ENCODE measurements around the gene TCF7.
"Not testable (repeated sequence)": the region's sequence is repeated elsewhere in the genome, so short reads cannot be mapped to it uniquely, and the experiment has no call there.

Gene TCF7

DNA sequence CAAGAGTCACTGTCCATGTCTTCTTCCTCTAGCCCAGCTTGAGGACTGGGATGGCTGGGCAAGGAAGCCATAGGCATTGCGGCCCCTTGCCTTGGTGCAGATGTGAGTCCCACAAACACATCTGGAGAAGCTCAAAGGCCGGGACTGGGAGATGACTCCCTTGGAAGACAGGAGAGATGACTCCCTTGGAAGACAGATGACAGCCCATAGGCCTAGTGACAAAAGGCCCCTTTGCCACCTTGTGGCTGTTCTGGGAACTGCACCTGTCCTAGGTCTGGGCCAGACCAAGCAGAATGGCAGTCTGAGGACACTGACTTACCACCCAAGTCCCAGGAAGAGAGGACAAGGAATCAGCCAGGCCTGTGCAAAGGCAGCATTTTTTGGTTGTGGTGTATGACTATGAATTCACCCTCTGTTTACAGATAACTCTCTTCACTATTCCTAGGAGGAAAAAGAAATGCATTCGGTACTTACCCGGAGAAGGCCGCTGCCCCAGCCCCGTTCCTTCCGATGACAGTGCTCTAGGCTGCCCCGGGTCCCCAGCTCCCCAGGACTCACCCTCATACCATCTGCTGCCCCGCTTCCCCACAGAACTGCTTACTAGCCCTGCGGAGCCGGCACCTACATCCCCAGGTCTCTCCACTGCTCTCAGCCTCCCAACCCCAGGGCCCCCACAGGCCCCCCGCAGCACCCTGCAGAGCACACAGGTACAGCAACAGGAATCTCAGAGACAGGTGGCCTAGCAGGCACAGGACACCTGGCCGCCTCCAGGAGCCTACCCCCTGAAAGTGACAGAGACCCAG, 31.5 kb downstream of the TCF7 start:
- DNase-seq, result peak; percentile 69 to 73

DNA sequence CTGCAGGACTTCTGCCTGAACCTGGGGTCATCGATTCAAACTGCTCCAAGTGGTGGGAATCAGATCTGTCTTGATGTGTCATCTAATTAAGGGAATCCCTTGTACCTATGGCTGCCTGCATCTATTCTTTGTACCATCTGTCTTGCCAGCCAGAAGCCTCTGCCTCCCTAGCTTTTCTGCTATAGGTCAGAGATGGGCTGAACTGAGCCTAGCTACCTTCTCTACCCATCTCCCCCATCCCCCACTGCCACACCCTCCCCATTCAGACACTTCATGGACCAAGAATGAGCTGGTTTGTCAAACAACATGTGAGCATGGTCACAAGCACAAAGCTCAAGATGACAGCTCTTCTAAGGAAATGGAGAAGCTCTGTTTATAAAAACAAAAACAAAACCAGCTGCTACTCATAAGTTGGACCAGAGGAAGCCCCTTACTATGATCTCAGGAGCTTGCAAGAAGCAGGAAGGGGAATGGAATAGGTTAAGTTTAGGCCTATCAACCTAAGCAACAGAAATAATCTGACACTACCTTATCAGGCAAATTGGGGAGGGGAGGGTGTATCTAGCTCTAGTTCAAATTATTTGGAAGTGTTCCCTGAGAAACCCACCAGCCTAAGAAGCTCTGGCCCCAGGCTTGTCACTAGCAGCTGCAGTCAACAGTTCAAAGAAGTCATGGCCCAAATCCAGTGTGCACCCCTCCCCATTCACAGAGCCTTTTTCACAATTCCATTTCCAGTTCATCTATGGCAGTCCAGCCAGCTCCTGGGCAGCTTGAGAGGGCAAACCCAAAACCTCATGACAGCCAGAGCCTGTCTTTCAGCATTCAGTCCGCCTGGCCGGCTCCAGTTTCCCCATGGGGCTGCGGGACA, 32.4 kb downstream of the TCF7 start:
- no peak for DNase-seq

DNA sequence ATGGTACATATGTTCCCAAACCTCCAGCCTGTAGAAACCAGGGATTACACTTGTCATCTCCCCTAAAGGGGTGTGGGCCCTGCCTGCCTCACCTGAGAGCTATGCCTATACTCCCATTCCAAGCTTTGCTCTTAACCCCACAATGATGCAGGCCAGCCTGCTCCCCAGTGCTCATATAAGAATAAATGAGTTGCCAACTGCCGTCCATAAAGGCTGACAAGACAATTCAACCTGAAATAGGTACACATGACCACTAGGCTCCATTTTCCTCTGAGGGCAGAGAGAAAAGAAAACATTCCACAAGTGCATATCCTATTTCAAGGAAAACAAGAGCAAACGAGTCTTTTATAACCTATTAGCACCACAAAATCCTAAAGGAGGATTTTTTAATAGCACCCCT, 33.8 kb downstream of the TCF7 start:
- no peak for DNase-seq

DNA sequence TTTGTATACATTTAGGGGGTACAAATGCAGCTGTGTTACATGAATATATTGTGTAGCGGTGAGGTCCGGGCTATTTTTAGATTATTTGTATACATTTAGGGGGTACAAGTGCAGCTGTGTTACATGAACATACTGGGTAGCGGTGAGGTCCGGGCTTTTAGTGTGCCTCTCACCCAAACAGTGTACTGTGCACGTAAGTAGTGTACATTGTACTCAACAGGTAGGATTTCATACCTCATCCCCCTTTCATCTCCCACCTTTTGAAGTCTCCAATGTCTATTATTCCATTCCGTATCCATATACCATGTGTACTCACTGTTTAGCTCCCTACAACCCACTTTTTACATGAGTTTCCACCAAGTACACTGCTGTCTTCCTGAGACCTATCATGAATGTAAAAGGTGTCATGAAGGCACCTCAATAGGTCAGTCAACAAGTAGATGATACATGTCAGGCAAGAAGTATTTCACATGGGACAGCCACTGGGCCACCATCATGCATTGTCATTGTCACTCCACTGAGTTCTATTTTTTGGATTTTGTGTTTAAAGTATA, 34.6 kb downstream of the TCF7 start:
- no peak for DNase-seq

DNA sequence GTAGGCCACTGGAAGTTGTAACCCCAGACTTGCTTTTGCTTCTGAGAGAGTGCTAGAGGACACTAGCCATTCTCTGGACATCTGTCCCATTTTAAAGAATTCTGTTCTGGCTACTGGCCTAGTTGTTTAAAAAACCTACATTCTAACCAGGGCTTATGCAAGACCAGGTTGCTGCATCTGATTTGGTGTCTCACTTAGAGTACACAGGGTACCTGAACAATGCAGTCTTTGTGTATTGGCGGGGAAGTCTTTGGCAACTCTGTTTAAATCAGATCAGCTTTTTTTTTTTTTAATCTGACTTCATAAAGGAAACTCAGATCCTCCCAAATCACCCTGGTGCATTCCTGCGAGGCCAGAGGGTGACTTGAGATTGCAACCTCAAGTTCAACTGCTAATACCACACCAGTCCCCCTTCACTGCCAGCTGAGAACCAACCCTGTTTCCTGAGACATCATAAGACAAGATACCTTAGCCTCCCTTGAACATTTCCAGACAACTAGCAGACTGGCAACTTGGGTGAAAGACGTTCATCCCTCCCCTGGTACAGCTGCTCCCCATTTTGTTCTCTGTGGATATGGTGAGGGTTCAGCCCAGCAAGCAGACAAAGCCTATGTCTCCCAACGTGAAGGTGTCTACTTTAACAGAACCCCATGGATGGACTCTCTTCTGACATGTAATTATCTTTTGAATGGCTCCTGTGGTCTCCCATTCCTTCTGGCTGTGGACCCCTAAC, 35.3 kb downstream of the TCF7 start:
- peak in 1 of 2 donors; percentile 10 for DNase-seq

- no peak for DNase-seq
Measured at GRCh38 chr5:134151723-134152122, 37.2 kb downstream of the TCF7 start.

DNA sequence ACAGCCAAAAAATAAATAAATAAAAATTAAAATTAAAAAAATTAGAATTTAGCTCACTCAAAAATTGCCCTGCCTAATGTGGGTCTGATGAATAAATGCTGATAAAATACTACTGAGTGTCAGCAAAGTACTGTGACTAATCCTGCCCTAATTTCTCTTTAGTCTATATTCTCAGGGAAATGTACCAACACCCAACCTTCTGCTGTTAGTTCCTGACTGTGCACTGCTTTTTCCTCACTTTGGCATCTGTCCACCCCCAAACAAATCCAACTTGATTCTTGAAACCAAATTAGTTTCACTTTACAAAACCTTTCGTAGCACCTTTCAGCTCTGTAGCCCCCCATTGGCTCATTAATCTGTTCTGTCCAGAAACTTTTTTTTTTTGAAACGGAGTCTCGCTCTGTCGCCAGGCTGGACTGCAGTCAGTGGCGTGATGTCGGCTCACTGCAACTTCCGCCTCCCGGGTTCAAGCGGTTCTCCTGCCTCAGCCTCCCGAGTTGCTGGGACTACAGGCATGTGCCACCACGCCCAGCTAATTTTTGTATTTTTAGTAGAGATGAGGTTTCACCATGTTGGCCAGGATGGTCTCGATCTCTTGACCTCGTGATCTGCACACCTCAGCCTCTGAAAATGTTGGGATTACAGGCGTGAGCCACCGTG, 37.8 kb downstream of the TCF7 start:
- DNase-seq, result not testable (repeated sequence)

- no peak for DNase-seq
Measured at GRCh38 chr5:134153241-134153640, 38.8 kb downstream of the TCF7 start.

- DNase-seq, result no peak
Measured at GRCh38 chr5:134153657-134154056, 39.2 kb downstream of the TCF7 start.

DNA sequence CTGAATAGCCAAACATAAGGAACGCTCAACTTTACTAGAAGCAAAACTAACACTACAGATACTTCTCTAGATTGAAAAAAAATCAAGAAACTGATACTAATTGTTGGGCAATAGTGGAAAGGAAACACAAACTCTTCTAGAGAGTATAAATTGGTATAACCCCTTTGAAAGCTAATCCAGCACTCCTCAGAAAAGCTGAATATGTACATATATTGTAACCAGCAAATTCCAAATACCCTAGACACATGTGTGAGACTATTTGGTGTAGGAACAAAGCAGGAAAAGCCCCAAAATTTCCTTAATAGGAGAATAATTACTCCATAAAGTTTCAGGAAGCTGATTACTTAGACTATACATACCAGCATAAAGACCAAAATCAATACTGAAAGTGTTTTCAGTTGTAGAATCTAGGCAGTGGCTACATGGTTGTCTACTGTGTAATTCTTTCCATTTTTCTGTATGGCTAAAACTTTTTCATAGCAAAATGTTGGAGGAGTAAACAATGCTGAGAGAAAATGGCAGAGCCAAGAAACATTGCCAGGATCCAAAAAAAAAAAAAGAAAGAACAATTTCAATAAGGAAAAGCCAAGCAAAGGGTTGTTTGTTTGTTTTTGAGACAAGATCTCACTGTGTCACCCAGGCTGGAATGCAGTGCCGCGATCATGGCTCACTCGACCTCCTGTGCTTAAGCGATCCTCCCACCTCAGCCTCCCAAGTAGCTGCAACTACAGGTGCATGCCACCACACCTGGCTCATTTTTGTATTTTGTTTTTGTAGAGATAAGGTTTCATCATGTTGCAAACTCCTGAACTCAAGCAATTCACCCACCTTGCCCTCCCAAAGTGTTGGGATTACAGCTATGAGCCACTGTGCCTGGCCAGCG, 47.3 kb downstream of the TCF7 start:
- DNase-seq, result no peak

GRCh38 chr5:134162592-134162991, 48.1 kb downstream of the TCF7 start:
- DNase-seq, result no peak

- no peak for DNase-seq
Measured at GRCh38 chr5:134171972-134172371, 57.5 kb downstream of the TCF7 start.

DNA sequence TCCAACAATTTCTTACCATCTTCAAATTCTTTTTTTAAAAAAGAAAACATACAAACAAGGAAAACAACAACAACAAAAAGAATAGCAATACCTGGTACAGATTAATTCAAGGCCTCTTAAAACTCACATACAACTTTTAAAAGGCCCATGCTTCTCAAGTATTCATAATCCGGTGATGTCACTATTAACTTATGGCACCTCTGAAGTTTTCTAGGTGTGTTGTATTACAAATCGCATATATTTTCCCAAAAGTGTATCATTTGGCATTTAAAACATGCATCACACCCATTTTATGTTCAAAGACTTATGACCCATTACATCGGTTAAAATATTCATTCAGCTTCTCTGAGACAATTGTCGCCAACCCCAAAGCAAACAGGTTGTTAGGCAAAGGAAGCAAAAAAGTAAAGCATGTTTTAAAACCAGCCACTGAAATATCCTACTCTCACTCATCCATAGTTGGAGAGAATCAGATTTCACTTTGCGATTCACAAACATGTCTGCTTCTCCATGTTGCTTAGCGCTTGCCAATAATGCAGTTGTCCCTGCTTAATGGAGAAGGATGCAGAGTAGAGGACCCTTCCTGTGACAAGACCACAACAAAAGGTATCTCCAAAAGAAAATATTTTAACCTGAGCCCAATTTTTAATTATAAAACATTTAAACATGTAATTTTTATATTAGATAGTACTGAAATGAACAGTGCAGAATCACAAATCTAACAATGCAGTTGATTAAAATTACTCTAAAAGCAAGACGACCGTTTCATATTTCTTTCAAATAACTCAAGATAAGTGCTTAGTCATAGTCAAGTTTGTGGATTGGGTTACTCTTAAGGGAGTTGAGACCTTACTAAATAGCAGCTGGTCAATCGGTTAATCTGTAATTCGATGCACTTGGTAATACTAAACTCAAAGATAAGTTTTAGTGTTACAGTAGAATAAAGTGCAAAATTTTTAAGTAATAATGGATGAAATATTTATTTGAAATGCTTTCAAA, 60.7 kb downstream of the TCF7 start:
- no peak for DNase-seq

GRCh38 chr5:134175921-134176510, 61.5 kb downstream of the TCF7 start:
- DNase-seq, result no peak

- peak; percentile 69 to 74 for DNase-seq
Measured at GRCh38 chr5:134176511-134177368, 62.3 kb downstream of the TCF7 start, which contains the start of gene SKP1. TSS of gene SKP1 (minus strand) at chr5:134176950. CDS start at chr5:134174022, 2,928 bp downstream.

GRCh38 chr5:134177369-134178095, 63.1 kb downstream of the TCF7 start:
- no peak for DNase-seq

- DNase-seq, result no peak
Measured at GRCh38 chr5:134178096-134178419, 63.6 kb downstream of the TCF7 start.

DNA sequence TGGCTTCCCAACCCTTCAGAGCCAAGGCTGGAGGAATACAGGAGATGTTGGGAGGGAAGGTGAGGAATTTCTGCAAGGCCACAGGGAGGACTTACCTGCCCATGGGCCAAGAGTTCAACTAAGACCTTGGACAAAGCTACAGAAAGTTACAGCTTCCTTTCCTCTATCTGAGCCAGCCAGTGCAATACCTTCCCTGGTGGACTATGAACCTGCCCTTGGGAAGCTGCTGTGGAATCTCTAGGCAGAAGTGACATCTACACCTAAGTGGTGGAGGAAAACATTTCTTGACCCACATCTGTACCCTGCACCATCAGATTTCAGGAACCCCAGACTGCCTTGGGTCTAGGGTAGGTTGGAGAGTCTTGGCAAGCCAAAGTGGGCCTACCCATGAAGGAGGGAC, 69.0 kb downstream of the TCF7 start:
- no peak for DNase-seq

All from hippocampal formation (tissue), 2 donors.